Upper lobe of left lung (tissue), 6 donors: ENCODE results near the gene MICU2. TPM values are rescaled to one million over a fixed set of nuclear protein-coding genes. Genes with fewer than 3 reads are reported as not detected.

Source experiments
- ATAC-seq, 2 donors: fragments of 200-7000 bp; cut with Tn5 transposase; one replicate each; pipeline ENCODE4 v1.9.1; 2022; ENCODE audit warnings: mild to moderate bottlenecking in 2 of 2, moderate library complexity in 2 of 2; ENCODE audit not compliant: low FRiP score in 2 of 2
- DNase-seq, 2 donors: peaks; one replicate each; pipeline ENCODE4 v3.0.0-alpha.2; 2019 to 2020
- H3K27ac ChIP-seq, 4 donors: fragments of 200-600 bp; sonication (generic); one replicate each; pipeline ENCODE4 v1.5.1; 2016 to 2019
- H3K27me3 ChIP-seq, 4 donors: fragments of 200-600 bp; sonication (generic); one replicate each; pipeline ENCODE4 v1.5.1; 2017 to 2019
- H3K36me3 ChIP-seq, 4 donors: fragments of 200-600 bp; sonication (generic); one replicate each; pipeline ENCODE4 v1.5.1; 2016 to 2019
- H3K4me1 ChIP-seq, 4 donors: fragments of 200-600 bp; sonication (generic); one replicate each; pipeline ENCODE4 v1.5.1; 2018 to 2019
- H3K4me3 ChIP-seq, 4 donors: fragments of 200-600 bp; sonication (generic); one replicate each; pipeline ENCODE4 v1.5.1; 2017 to 2019; ENCODE audit warnings: mild to moderate bottlenecking in 2 of 4, moderate library complexity in 1 of 4
- H3K9me3 ChIP-seq, 4 donors: fragments of 200-600 bp; sonication (generic); one replicate each; pipeline ENCODE4 v1.5.1; 2018 to 2019
- CTCF ChIP-seq, 6 experiments: fragments of 450-650 bp in 4 of 6; fragments of 200-600 bp in 2 of 6; sonication (generic) in 2 of 6; IDR thresholded peaks; one replicate each; pipeline ENCODE4 v1.5.1; 2016 to 2019; ENCODE audit warnings: antibody characterized with exemption in 6 of 6
- EP300 ChIP-seq, 4 donors: sonication (generic); formaldehyde crosslinking; IDR thresholded peaks; one replicate each; pipeline ENCODE4 v1.5.1; 2017; ENCODE audit warnings: antibody characterized with exemption in 4 of 4, control low read depth in 2 of 4
- POLR2A ChIP-seq, 4 donors: fragments of 450-650 bp; IDR thresholded peaks; one replicate each; pipeline ENCODE4 v1.5.1; 2016 to 2017; ENCODE audit warnings: antibody characterized with exemption in 4 of 4, mild to moderate bottlenecking in 2 of 4
- POLR2AphosphoS5 ChIP-seq, 2 donors: sonication (generic); formaldehyde crosslinking; IDR thresholded peaks; one replicate each; pipeline ENCODE4 v1.5.1; 2017; ENCODE audit warnings: antibody characterized with exemption in 2 of 2
- WGBS, 2 donors: methylation state at CpG; one replicate each; pipeline ENCODE4 v1.1.5; 2017 to 2018; 5-methylcytosine and 5-hydroxymethylcytosine counted together
- total RNA-seq, 6 donors: library from RNA; depleted of rRNA in 4 of 6; stranded (reverse); fragments of >200 nt in 4 of 6; gene quantifications; one replicate each; pipeline versions ENCODE4 v1.1.0 to v1.2.1, GENCODE V29; 2016 to 2021
- donor health status: DM: no; HTN: no; CAD: no; lungs with moderate emphysema.
- donor health status: DM: no; HTN: yes; CAD: no; lungs with severe emphysema.

The MICU2 gene
- total RNA-seq, 6 donors from 2014 or later = 27.9 to 80.4 (median 46.0) TPM

GRCh38 chr13:21619633-21620220 is 15.8 kb upstream of the MICU2 start:
- Histone ChIP-seq H3K27ac (no peak overlapping the region), H3K9me3 (no peaks in the 10 kb centered on the region), H3K27me3 (no peaks in the 10 kb centered on the region), H3K4me1 (peaks cover 0 to 4% (median 0%) of the 10 kb centered on the region in 4 donors), H3K36me3 (no peaks in the 10 kb centered on the region), H3K4me3 (no peak overlapping the region)
- no peak for TF ChIP-seq POLR2AphosphoS5 (IDR thresholded peaks at IDR 0.05)
- TF ChIP-seq EP300 (IDR thresholded peaks at IDR 0.05) = no peak
- no peak for TF ChIP-seq POLR2A (IDR thresholded peaks at IDR 0.05)
- TF ChIP-seq CTCF (IDR thresholded peaks at IDR 0.05) = no peak
- no peak for DNase-seq
- 52 to 75% methylated on average over 3 of the region's 3 CpGs for WGBS, 2 donors
- peak in 1 of 2 donors; percentile 21 for ATAC-seq

- 32 to 53% methylated on average over 3 of the region's 3 CpGs for WGBS, 2 donors
- no peaks in the 10 kb centered on the region for H3K36me3 ChIP-seq
- H3K9me3 ChIP-seq = no peaks in the 10 kb centered on the region
- H3K27ac ChIP-seq = no peak overlapping the region
- DNase-seq (no peak), ATAC-seq (no peak)
- H3K4me3 ChIP-seq = no peak overlapping the region
- H3K4me1 ChIP-seq = peaks cover 0 to 4% (median 0%) of the 10 kb centered on the region in 4 donors
- H3K27me3 ChIP-seq = no peaks in the 10 kb centered on the region
- TF ChIP-seq POLR2AphosphoS5 (IDR thresholded peaks at IDR 0.05) = no peak
- no peak for TF ChIP-seq CTCF (IDR thresholded peaks at IDR 0.05)
- no peak for TF ChIP-seq EP300 (IDR thresholded peaks at IDR 0.05)
- no peak for TF ChIP-seq POLR2A (IDR thresholded peaks at IDR 0.05)
Observed at GRCh38 chr13:21616880-21617279, 12.9 kb upstream of the MICU2 start.

GRCh38 chr13:21616205-21616866 is 12.4 kb upstream of the MICU2 start:
- ATAC-seq = no peak
- no peak overlapping the region for H3K27ac ChIP-seq
- no peak overlapping the region for H3K4me3 ChIP-seq

GRCh38 chr13:21615427-21615826 is 11.5 kb upstream of the MICU2 start:
- Histone ChIP-seq H3K36me3 (no peaks in the 10 kb centered on the region), H3K9me3 (no peaks in the 10 kb centered on the region), H3K27ac (no peak overlapping the region), H3K4me1 (peaks cover 0 to 4% (median 0%) of the 10 kb centered on the region in 4 donors), H3K27me3 (no peaks in the 10 kb centered on the region), H3K4me3 (no peak overlapping the region)
- ATAC-seq (no peak), DNase-seq (no peak)
- no peak for TF ChIP-seq EP300 (IDR thresholded peaks at IDR 0.05)
- no peak for TF ChIP-seq POLR2A (IDR thresholded peaks at IDR 0.05)
- TF ChIP-seq POLR2AphosphoS5 (IDR thresholded peaks at IDR 0.05) = no peak
- no peak for TF ChIP-seq CTCF (IDR thresholded peaks at IDR 0.05)
- 74 to 81% methylated on average over 2 of the region's 2 CpGs for WGBS, 2 donors

More at GRCh38 chr13:21616205-21616866, 12.4 kb upstream of the MICU2 start:
- Histone ChIP-seq H3K27me3 (no peaks in the 10 kb centered on the region), H3K36me3 (no peaks in the 10 kb centered on the region), H3K4me1 (peaks cover 0 to 4% (median 0%) of the 10 kb centered on the region in 4 donors), H3K9me3 (no peaks in the 10 kb centered on the region)
- 79 to 81% methylated on average over 5 of the region's 5 CpGs for WGBS, 2 donors
- TF ChIP-seq POLR2A (IDR thresholded peaks at IDR 0.05) = no peak
- no peak for TF ChIP-seq POLR2AphosphoS5 (IDR thresholded peaks at IDR 0.05)
- no peak for DNase-seq

GRCh38 chr13:21613791-21614190 is 9.8 kb upstream of the MICU2 start:
- no peak overlapping the region for H3K4me3 ChIP-seq
- TF ChIP-seq EP300 (IDR thresholded peaks at IDR 0.05) = no peak
- TF ChIP-seq POLR2A (IDR thresholded peaks at IDR 0.05) = no peak
- no peak for TF ChIP-seq POLR2AphosphoS5 (IDR thresholded peaks at IDR 0.05)
- TF ChIP-seq CTCF (IDR thresholded peaks at IDR 0.05) = no peak
- peaks cover 0 to 4% (median 0%) of the 10 kb centered on the region in 4 donors for H3K4me1 ChIP-seq
- WGBS, 2 donors = 73 to 88% methylated on average over 4 of the region's 4 CpGs
- H3K36me3 ChIP-seq = no peaks in the 10 kb centered on the region
- ATAC-seq (no peak), DNase-seq (no peak)
- no peak overlapping the region for H3K27ac ChIP-seq
- no peaks in the 10 kb centered on the region for H3K9me3 ChIP-seq
- no peaks in the 10 kb centered on the region for H3K27me3 ChIP-seq
